ENCODE results near the gene AGBL2.
"Not testable (repeated sequence)": the region's sequence is repeated elsewhere in the genome, so short reads cannot be mapped to it uniquely, and the experiment has no call there.

AGBL2 gene, protein sequence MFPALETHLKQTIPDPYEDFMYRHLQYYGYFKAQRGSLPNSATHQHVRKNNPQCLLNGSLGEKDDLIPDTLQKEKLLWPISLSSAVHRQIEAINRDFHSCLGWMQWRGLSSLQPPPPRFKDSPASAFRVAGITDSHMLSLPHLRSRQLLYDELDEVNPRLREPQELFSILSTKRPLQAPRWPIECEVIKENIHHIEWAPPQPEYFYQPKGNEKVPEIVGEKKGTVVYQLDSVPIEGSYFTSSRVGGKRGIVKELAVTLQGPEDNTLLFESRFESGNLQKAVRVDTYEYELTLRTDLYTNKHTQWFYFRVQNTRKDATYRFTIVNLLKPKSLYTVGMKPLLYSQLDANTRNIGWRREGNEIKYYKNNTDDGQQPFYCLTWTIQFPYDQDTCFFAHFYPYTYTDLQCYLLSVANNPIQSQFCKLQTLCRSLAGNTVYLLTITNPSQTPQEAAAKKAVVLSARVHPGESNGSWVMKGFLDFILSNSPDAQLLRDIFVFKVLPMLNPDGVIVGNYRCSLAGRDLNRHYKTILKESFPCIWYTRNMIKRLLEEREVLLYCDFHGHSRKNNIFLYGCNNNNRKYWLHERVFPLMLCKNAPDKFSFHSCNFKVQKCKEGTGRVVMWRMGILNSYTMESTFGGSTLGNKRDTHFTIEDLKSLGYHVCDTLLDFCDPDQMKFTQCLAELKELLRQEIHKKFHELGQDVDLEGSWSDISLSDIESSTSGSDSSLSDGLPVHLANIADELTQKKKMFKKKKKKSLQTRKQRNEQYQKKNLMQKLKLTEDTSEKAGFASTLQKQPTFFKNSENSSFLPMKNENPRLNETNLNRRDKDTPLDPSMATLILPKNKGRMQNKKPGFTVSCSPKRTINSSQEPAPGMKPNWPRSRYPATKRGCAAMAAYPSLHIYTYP

DNA sequence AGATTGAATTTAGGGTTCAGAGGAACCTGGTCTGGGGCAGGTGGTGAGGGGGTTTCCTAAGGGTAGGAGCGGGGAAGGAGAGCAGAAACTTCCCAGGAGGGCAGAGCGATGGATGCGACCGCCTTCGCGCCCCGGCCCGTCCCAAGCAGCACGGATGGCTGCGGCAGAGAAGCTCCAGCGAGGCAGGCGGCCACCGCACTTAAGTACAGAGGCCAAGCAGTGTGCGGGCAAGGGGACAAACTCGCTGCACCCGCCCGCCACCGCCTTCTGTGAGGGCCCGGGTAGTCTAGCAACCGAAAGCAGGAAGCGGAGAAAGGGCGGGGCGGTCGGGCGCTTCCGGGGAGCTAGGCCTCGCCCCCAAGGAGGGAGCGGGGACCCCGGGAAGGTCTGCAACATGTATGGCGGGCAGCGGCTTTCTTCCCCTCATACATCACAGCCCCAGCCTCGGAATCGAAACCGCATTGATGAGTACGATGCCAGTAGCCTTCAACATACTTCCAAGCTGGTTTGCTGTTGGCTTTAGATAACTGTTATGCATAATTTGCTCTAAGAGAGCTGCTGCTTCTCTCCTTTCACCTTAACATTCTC lies at the start of gene AGBL2:
TSS of gene AGBL2 (minus strand) at position 288 of the 588 bp plus-strand sequence. CDS start 719 bp downstream, outside the sequence.
- Histone ChIP-seq H3K27me3 (ENCODE audit: control insufficient read depth, insufficient read depth, low read length) (no peaks in the 10 kb centered on the region), H3K4me1 (ENCODE audit: control insufficient read depth, insufficient read depth, low read length) (no peaks in the 10 kb centered on the region), H3K36me3 (ENCODE audit: control insufficient read depth, insufficient read depth, low read length) (peaks cover 20% of the 10 kb centered on the region), H3K4me3 (ENCODE audit: low read length) (peak within 1 kb of the TSS; percentile 80), H3K9ac (ENCODE audit: low read length) (peak within 1 kb of the TSS; percentile 60), H3K27ac (ENCODE audit: low read depth, low read length) (peak within 1 kb of the TSS; percentile 24)

- not testable (repeated sequence) for H3K9ac ChIP-seq (ENCODE audit: low read length); H3K27ac ChIP-seq (ENCODE audit: low read depth, low read length); H3K4me1 ChIP-seq (ENCODE audit: control insufficient read depth, insufficient read depth, low read length); H3K27me3 ChIP-seq (ENCODE audit: control insufficient read depth, insufficient read depth, low read length); H3K4me3 ChIP-seq (ENCODE audit: low read length)
- H3K36me3 ChIP-seq (ENCODE audit: control insufficient read depth, insufficient read depth, low read length): peaks cover 18% of the 10 kb centered on the region
These were observed 44.1 kb upstream of the AGBL2 start for GRCh38 chr11:47759291-47759690.

DNA sequence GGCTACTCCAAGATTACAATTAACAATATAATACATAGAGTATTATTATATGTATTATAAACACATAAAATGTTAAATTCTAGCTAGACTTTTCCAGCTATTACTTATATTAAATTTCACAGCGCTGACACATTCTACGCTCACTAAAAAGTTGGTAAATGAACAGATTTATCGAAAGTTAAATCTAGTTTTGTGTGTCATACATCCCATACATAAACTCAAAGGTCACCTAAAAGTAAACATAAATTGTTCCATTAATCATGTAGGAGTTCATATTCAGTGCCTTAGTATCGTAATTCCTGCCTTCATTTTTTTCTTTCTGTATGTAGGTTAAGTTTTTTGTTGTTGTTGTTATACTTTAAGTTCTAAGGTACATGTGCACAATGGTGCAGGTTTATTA lies 41.0 kb upstream of the AGBL2 start:
- H3K36me3 ChIP-seq (ENCODE audit: control insufficient read depth, insufficient read depth, low read length): peaks cover 25% of the 10 kb centered on the region
- H3K4me1 ChIP-seq (ENCODE audit: control insufficient read depth, insufficient read depth, low read length): no peaks in the 10 kb centered on the region
- no peak overlapping the region for H3K27ac ChIP-seq (ENCODE audit: low read depth, low read length)
- H3K4me3 ChIP-seq (ENCODE audit: low read length): no peak overlapping the region
- H3K9ac ChIP-seq (ENCODE audit: low read length): no peak overlapping the region
- H3K27me3 ChIP-seq (ENCODE audit: control insufficient read depth, insufficient read depth, low read length): no peaks in the 10 kb centered on the region

DNA sequence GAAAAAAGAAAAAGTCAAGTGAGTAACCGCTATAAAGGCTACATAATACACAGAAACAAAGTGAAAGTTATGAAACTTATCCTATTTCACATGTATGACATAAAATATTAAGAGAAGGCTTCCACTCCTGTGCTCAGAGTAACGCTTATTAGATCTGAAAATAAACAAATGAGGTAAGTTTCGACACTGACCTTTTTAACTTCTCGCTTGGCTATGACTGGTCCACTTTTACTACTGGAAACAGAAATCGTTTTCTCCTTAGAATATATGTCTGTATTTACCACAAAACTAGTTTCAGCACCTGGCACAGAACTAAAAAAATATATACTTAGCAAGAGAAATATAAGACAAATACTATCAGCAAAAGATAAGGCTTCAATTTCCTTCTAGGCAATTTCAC lies 35.6 kb upstream of the AGBL2 start:
- no peak overlapping the region for H3K9ac ChIP-seq (ENCODE audit: low read length)
- H3K36me3 ChIP-seq (ENCODE audit: control insufficient read depth, insufficient read depth, low read length): peaks cover 41% of the 10 kb centered on the region
- H3K4me1 ChIP-seq (ENCODE audit: control insufficient read depth, insufficient read depth, low read length): no peaks in the 10 kb centered on the region
- H3K27me3 ChIP-seq (ENCODE audit: control insufficient read depth, insufficient read depth, low read length): no peaks in the 10 kb centered on the region
- no peak overlapping the region for H3K27ac ChIP-seq (ENCODE audit: low read depth, low read length)
- H3K4me3 ChIP-seq (ENCODE audit: low read length): no peak overlapping the region

GRCh38 chr11:47742494-47742893 lies 27.3 kb upstream of the AGBL2 start:
- H3K36me3 ChIP-seq (ENCODE audit: control insufficient read depth, insufficient read depth, low read length): peaks cover 33% of the 10 kb centered on the region
- not testable (repeated sequence) for H3K4me3 ChIP-seq (ENCODE audit: low read length); H3K27me3 ChIP-seq (ENCODE audit: control insufficient read depth, insufficient read depth, low read length); H3K4me1 ChIP-seq (ENCODE audit: control insufficient read depth, insufficient read depth, low read length); H3K27ac ChIP-seq (ENCODE audit: low read depth, low read length); H3K9ac ChIP-seq (ENCODE audit: low read length)

GRCh38 chr11:47737817-47738216 lies 22.6 kb upstream of the AGBL2 start:
- H3K27ac ChIP-seq (ENCODE audit: low read depth, low read length); H3K36me3 ChIP-seq (ENCODE audit: control insufficient read depth, insufficient read depth, low read length): not testable (repeated sequence)

DNA sequence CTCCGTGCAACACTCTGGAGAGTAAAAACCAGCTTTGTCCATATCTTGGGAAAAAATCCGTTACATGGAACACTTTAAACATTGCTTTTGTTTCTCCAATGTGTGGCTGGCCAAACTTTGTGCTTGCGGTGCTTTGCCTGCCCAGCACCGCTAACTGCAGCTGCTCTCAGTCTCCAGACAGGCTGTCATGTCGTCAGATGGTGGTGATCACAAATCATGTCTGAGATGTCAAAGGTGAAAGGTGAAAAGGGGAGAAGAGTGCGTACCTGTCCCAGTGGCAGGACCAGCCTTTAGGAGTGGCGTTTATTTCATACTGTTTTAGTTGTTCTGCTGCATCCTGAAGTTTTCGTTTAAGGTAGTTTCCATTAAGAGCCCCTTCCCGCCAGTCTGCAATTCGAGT lies 17.1 kb upstream of the AGBL2 start:
- Histone ChIP-seq H3K36me3 (ENCODE audit: control insufficient read depth, insufficient read depth, low read length) (peaks cover 32% of the 10 kb centered on the region), H3K27me3 (ENCODE audit: control insufficient read depth, insufficient read depth, low read length) (no peaks in the 10 kb centered on the region), H3K4me1 (ENCODE audit: control insufficient read depth, insufficient read depth, low read length) (no peaks in the 10 kb centered on the region), H3K9ac (ENCODE audit: low read length) (no peak overlapping the region), H3K4me3 (ENCODE audit: low read length) (no peak overlapping the region), H3K27ac (ENCODE audit: low read depth, low read length) (no peak overlapping the region)

More at GRCh38 chr11:47737817-47738216, 22.6 kb upstream of the AGBL2 start:
- H3K27me3 ChIP-seq (ENCODE audit: control insufficient read depth, insufficient read depth, low read length); H3K9ac ChIP-seq (ENCODE audit: low read length); H3K4me1 ChIP-seq (ENCODE audit: control insufficient read depth, insufficient read depth, low read length); H3K4me3 ChIP-seq (ENCODE audit: low read length): not testable (repeated sequence)

- Histone ChIP-seq H3K27me3 (ENCODE audit: control insufficient read depth, insufficient read depth, low read length) (no peaks in the 10 kb centered on the region), H3K36me3 (ENCODE audit: control insufficient read depth, insufficient read depth, low read length) (peaks cover 32% of the 10 kb centered on the region), H3K4me1 (ENCODE audit: control insufficient read depth, insufficient read depth, low read length) (no peaks in the 10 kb centered on the region), H3K27ac (ENCODE audit: low read depth, low read length) (no peak overlapping the region), H3K4me3 (ENCODE audit: low read length) (no peak overlapping the region), H3K9ac (ENCODE audit: low read length) (no peak overlapping the region)
These were observed 16.3 kb upstream of the AGBL2 start for GRCh38 chr11:47731475-47731874.

- Histone ChIP-seq H3K9ac (ENCODE audit: low read length) (no peak overlapping the region), H3K4me3 (ENCODE audit: low read length) (no peak overlapping the region), H3K4me1 (ENCODE audit: control insufficient read depth, insufficient read depth, low read length) (no peaks in the 10 kb centered on the region), H3K36me3 (ENCODE audit: control insufficient read depth, insufficient read depth, low read length) (peaks cover 30% of the 10 kb centered on the region), H3K27ac (ENCODE audit: low read depth, low read length) (no peak overlapping the region), H3K27me3 (ENCODE audit: control insufficient read depth, insufficient read depth, low read length) (no peaks in the 10 kb centered on the region)
These were observed 11.8 kb upstream of the AGBL2 start for GRCh38 chr11:47726878-47727514.

DNA sequence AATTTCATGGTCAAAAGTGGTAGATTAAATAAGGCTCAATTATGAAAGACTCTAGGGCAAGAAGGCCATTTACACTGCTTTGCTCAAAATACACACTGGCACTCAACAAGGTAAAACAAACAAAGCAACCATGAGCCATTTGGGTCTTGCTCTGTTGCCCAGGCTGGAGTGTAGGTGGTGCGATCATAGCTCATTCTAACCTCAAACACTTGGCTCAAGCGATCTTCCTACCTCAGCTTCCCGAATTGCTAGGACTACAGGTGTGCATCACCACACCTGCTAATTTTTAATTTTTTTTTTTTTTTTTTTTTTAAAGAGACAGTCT lies 10.9 kb upstream of the AGBL2 start:
- Histone ChIP-seq H3K27me3 (ENCODE audit: control insufficient read depth, insufficient read depth, low read length) (no peaks in the 10 kb centered on the region), H3K36me3 (ENCODE audit: control insufficient read depth, insufficient read depth, low read length) (peaks cover 27% of the 10 kb centered on the region), H3K4me1 (ENCODE audit: control insufficient read depth, insufficient read depth, low read length) (no peaks in the 10 kb centered on the region), H3K27ac (ENCODE audit: low read depth, low read length) (no peak overlapping the region), H3K9ac (ENCODE audit: low read length) (no peak overlapping the region), H3K4me3 (ENCODE audit: low read length) (no peak overlapping the region)

DNA sequence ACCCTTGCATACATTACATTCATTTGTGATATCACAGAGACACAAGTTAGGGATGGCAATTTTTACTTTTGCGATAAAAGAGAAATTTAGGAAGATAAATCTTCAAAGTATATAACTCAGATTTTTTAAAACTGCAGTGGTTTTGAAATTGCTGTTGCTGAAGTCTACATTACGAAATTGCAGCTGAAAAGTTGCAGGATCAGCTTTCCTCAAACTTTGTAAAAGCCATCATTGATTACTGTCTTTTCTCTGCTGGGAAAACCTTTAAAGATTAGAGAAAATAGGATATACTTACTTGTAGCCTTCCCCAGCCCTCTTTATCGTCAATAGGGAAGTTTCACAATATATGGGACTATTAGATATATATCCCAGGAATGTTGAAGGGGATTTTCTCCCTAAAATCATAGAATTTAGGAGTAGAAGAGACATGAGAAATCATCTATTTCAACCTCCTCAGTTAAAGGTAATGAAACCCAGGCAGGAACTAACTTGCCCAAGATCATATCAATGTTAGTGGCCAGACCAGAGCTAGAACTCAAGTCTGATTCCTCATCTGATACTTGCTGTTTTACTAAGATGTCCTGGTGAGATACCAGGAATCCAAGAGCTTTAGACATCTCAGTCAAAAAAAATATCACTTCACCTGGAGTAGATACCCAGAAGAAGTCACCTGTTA lies 10.4 kb upstream of the AGBL2 start:
- Histone ChIP-seq H3K4me3 (ENCODE audit: low read length) (no peak overlapping the region), H3K36me3 (ENCODE audit: control insufficient read depth, insufficient read depth, low read length) (peaks cover 22% of the 10 kb centered on the region), H3K27ac (ENCODE audit: low read depth, low read length) (no peak overlapping the region), H3K9ac (ENCODE audit: low read length) (no peak overlapping the region), H3K27me3 (ENCODE audit: control insufficient read depth, insufficient read depth, low read length) (no peaks in the 10 kb centered on the region), H3K4me1 (ENCODE audit: control insufficient read depth, insufficient read depth, low read length) (no peaks in the 10 kb centered on the region)

Measured in rectal smooth muscle tissue (tissue), 1 donor.